Activated CD4-positive, alpha-beta T cell treated with anti-CD3 and anti-CD28 coated beads, Interleukin-2, Interleukin-6, amounts not matched to agents 100 ng/mL and 50 ng/mL, durations not matched to agents 16 hours and 8 hours (primary cell): ENCODE results near the gene ZNF142.

Experiments
- DNase-seq: peaks from one replicate; pipeline ENCODE4 v3.0.0-alpha.2; 2020

The ZNF142 gene

DNA sequence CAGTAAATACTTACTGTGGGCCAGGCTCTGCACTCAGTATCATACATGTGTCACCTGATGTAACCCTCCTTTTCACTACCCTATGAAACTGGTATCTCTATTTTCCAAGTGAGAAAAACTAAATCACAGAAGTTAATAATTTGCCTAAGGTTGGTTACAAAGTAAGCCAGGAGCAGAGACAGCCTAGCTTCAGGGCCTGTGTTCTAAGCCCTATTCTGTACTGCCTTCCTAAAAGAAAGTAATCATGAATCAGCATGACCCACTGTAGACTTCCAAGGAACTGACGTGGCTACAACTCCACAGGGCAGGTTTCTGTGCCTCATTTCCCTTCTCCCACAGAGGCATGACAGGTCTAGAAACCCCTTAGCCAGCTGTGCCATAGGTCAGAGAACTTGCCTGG, 14.3 kb downstream of the ZNF142 start:
- no peak for DNase-seq

DNA sequence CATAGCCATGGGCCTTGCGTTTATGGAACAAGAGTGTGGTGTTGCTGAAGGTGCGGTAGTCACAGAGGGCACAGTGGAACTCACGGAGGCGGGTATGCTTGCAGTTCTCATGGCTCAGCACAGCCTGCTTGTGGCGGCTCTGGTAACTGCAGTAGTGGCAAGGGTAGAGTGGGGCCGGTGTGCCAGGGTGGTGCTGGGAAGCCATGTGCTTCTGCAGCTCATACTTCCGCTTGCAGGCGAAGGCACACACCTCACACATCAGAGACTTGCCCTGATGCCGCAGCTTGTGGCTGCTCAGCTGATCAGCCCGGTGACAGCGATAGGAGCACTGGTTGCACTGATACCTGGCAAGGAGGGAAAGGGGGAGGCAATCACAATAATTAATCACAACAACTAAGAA, 14.7 kb downstream of the ZNF142 start:
- DNase-seq = no peak

DNA sequence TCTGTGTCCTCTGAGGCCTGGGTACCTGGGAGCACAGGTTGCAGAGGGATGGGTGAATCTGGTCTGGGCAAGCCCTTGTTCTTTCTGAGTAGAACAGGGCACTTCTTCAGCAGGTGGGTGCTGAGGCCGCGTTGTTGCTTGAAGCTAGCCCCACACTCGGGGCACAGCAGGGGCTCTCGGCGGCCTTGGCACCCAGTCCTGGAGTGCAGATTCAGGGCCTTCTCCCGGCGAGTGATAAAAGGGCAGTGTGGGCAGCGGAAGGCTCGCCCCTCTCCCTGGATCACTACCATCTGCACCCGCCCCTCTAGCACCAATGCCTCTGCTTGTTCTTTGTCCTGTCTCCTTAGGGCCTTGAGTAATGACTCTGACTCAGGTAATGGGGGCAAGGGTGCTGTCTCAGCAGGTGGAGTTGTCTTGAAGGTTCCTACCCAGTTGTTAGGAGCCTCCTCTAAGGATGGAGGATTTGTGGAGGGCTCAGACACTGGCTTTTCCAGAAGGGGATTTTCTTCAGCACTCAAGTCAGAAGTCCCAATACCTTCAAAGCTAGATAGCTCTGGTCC, 15.6 kb downstream of the ZNF142 start:
- DNase-seq = no peak

- no peak for DNase-seq
Measured at GRCh38 chr2:218642786-218643185, 16.6 kb downstream of the ZNF142 start.

GRCh38 chr2:218642121-218642656, 17.2 kb downstream of the ZNF142 start:
- DNase-seq = no peak

- no peak for DNase-seq
Measured at GRCh38 chr2:218638372-218638771, 21.1 kb downstream of the ZNF142 start.

DNA sequence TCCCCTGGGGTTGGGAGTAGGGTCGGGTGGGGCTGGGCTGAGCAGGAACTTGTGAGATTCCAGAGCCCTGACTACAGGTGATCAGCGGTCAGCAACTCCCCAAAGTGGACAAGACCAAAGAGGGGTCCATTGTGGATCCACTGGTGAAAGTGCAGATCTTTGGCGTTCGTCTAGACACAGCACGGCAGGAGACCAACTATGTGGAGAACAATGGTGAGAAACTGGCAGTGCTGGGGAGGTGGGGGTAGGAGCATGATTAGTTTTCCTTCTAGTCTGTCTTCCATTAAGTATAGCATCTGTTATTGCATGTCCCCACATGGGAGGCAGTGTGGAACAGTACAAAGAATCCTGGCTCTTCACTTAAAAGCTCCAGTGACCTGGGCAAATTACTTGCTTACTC, 23.7 kb downstream of the ZNF142 start:
- no peak for DNase-seq

- DNase-seq = no peak
Measured at GRCh38 chr2:218631837-218632236, 27.6 kb downstream of the ZNF142 start.

GRCh38 chr2:218627939-218628338, 31.5 kb downstream of the ZNF142 start:
- DNase-seq = peak; percentile 7

DNA sequence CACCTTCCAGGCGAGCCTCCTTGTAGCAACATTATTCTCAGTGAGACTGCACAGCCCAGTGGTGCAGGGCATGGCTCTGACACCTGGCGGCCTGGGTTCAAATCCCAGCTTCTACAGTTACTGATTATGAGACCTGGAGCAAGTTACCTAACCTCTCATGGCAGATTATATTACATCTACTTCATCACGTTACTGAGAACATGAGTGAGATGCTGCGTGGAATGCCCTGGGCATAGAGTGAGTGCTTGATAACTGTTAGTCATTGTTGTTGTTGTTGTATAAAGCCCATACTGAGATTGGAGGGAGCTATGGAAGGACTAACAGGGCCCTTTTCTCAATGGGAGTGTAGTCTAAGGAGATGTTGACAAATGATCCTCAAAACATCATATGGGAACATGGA, 33.1 kb downstream of the ZNF142 start:
- no peak for DNase-seq

GRCh38 chr2:218623366-218623705, 36.1 kb downstream of the ZNF142 start:
- DNase-seq = no peak

DNA sequence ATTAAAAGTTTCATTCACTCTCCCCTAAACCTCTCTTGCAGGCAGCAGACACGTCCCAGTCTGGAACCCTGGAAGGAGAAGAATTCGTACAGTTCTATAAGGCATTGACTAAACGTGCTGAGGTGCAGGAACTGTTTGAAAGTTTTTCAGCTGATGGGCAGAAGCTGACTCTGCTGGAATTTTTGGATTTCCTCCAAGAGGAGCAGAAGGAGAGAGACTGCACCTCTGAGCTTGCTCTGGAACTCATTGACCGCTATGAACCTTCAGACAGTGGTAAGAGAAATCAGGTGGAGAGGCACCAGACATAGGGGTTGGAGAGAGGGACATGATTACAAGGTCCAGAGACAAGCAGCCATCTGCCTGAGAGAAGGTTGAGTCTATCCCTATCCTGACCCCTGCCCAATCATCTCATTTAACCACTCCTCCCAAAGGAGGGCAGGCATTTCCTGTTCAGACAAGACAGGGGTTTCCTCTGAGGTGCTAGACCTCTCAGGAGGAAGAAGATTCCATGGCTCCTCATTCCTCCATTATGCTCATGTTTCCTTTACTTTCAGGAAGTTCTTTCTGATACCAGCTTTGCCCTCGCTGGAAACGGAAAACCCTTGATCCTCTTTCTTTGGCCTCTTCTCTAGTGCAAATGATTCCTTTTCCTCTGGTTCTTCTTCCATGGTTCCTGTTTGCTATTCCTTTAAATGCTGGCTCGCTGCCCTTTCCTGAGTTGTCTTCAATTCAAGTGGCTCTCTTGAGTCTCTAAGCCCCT, 36.6 kb downstream of the ZNF142 start:
- DNase-seq = no peak

DNA sequence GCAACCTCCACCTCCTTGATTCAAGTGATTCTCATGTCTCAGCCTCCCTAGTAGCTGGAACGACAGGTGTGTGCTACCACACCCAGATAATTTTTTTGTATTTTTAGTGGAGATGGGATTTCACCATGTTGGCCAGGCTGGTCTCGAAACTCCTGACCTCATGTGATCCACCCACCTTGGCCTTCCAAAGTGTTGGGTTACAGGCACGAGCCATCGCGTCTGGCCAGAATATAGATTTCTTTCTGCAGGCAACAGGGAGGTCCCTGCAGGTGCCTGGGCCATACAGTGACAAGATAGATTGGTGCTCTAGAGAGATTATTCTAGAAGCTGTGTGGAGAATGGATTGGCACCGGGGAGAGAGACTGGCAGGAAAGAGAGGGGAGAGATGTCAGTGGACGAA, 38.4 kb downstream of the ZNF142 start:
- no peak for DNase-seq

GRCh38 chr2:218618102-218618860, 41.1 kb downstream of the ZNF142 start:
- DNase-seq = no peak

DNA sequence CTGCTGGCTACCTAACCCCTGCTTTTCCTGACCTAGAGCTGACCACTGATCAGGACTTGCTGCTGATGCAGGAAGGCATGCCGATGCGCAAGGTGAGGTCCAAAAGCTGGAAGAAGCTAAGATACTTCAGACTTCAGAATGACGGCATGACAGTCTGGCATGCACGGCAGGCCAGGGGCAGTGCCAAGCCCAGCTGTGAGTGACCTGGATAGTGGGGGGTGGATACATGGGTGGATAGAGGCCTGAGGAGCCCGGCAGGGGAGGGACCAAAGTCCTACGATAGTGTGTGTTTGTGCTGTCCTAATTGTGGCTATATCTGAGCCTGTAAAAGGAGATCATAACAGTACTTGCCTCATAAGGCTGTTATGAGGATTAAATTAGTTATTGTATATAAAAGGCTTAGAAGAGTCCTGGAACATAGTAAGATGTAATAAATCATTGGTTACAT, 43.5 kb downstream of the ZNF142 start:
- DNase-seq = no peak

DNA sequence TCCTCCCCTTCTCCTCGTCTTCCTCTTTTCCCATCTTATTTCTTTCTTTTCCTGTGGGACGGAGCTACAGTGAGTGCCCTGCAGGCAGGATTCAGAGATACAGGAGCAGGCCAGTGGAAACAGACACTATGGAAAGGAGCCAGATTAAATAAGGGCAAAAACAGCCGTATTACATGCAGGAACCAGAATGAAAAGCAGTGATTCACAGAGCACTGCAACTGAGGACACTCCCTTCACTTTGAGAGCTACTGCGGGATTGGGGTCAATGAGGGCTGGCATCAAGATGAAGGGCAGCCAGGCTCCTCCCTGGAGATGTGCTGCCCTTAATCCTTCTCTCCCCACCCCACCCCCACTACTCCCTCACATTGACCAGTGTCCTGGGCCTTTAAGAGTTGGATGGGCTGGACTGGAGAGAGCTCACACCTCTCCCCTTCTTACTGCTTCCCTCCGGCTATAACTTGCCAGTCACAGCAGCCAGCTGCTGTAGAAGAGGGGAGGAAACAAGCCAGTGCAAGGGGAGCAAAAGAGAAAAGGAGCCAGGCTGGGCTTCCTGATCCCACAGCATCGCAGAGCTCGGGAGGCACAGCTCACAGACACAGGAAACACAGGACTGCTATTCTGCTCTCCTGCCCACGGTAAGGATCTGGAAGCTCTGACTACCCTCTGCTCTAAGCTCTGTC, 51.8 kb downstream of the ZNF142 start, which contains the start of gene PLCD4:
Gene PLCD4, plus strand, starts transcription at position 464 of the 680 bp plus-strand sequence. CDS start 7,841 bp downstream, outside the sequence.
- no peak for DNase-seq

DNA sequence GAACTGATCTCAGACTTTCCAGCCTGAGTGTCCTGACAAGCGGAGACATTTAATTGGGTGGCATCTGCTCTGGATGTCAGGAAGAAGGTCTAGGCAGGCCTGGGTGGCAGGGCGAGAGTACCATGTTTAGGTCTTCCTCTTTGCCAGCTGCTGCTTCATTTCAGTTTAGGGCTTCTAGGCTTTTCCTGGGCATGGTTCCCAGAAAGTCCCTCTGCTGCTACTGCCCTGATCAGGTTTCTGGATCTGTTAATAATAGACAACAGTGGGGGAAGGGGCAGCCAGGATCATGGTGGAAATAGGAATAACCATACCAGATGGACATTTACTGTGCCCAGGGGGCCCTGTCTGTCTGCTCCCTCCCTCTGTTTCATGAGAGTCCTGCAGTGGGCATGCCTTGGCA, 54.0 kb downstream of the ZNF142 start:
- no peak for DNase-seq
